BE2C (cell line): ENCODE measurements around the gene MAD2L2.

Experiments used
- DNase-seq: peaks from one replicate; pipeline ENCODE4 v3.0.0-alpha.2; 2020
- H3K27me3 ChIP-seq: fragments of 250-450 bp; sonication (Bioruptor Pico); 2 replicates; pipeline ENCODE4 v1.5.1; 2020; ENCODE audit warnings: mild to moderate bottlenecking
- H3K36me3 ChIP-seq: fragments of 250-450 bp; sonication (Bioruptor Pico); 2 replicates; pipeline ENCODE4 v1.5.1; 2020; ENCODE audit warnings: mild to moderate bottlenecking
- H3K4me1 ChIP-seq: fragments of 250-450 bp; sonication (Bioruptor Pico); 2 replicates; pipeline ENCODE4 v1.5.1; 2020
- H3K4me3 ChIP-seq: 2 replicates; pipeline ENCODE4 v1.5.1; 2011; ENCODE audit warnings: low read depth, low read length
- H3K9me3 ChIP-seq: fragments of 250-450 bp; sonication (Bioruptor Pico); 2 replicates; pipeline ENCODE4 v1.5.1; 2020
- TF ChIP-seq, protein P1 (sequence below): IDR thresholded peaks from 2 replicates; pipeline ENCODE4 v1.5.1; 2012; ENCODE audit warnings: mild to moderate bottlenecking, low read depth, low read length

MAD2L2 gene

DNA sequence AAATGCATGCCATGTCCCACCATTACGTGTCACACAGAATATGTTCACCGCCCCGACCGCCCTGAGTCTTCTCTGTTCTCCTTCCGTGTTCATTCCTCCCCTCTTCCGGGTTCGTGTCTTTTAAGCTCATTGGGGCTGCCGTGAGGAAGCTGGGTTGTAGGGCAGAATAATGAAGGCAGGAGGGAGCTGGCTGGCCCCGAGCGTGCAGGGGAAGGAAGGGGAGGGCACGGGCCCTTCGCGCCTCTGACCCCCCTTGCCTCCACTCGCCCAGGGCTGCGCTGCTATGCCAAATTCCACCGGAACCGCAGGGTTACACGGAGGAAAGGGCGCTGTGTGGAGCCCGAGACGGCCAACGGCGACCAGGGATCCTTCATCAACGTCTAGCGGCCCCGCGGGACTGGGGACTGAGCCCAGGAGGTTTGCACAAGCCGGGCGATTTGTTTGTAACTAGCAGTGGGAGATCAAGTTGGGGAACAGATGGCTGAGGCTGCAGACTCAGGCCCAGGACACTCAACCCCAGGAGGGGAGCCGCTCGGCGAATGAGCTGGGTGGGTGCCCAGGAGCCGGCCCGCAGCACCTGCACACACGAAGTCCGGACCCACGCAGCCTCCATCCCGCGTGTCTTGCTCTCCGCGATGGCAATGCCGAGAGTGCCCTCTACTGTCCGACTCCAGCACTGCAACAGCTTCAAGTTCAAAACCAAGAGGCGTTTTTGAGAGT, 38.5 kb upstream of the MAD2L2 start:
- Histone ChIP-seq H3K4me1 (no peaks in the 10 kb centered on the region), H3K36me3 (no peaks in the 10 kb centered on the region), H3K27me3 (no peaks in the 10 kb centered on the region), H3K4me3 (peak overlapping the region; percentile 45), H3K9me3 (no peaks in the 10 kb centered on the region)
- TF ChIP-seq, protein P1, sequence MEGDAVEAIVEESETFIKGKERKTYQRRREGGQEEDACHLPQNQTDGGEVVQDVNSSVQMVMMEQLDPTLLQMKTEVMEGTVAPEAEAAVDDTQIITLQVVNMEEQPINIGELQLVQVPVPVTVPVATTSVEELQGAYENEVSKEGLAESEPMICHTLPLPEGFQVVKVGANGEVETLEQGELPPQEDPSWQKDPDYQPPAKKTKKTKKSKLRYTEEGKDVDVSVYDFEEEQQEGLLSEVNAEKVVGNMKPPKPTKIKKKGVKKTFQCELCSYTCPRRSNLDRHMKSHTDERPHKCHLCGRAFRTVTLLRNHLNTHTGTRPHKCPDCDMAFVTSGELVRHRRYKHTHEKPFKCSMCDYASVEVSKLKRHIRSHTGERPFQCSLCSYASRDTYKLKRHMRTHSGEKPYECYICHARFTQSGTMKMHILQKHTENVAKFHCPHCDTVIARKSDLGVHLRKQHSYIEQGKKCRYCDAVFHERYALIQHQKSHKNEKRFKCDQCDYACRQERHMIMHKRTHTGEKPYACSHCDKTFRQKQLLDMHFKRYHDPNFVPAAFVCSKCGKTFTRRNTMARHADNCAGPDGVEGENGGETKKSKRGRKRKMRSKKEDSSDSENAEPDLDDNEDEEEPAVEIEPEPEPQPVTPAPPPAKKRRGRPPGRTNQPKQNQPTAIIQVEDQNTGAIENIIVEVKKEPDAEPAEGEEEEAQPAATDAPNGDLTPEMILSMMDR: peak; percentile 85
- peak; percentile 55 for DNase-seq

DNA sequence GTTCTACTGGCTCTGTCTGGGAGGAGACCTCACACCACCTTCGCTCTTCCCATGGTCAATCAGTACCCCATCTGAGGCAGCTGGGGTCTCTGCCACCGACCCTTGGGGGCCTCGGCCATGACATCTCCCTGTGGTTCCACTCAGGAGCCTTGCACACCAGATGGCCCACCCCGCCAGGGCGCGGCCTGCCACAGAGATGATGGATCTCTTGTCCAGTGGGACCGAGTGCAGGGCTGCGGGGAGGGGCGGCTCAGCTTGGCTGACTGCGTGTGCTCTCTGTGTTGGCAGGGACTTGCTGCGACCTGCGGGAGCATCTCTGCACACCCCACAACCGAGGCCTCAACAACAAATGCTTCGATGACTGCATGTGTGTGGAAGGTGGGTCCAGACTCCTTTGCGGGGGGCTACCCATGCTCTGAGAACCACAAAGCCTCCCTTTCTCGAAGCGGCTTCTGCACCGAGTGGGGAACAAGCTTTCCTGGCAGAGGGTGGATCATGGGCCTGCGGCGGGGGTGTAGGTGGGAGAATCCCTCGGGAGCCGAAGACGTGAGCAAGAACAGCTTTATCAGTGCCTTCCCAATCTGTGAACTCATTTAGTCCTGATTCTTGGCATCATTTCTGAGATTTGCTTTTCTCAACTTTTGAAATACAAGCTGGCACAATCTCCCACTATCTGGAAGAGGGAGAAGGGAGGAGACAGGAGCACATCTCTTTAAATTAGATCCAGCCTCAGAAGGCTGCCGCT, 34.1 kb upstream of the MAD2L2 start:
- no peaks in the 10 kb centered on the region for H3K9me3 ChIP-seq
- no peaks in the 10 kb centered on the region for H3K27me3 ChIP-seq
- no peaks in the 10 kb centered on the region for H3K36me3 ChIP-seq
- peak; percentile 31 for DNase-seq
- TF ChIP-seq, protein P1: no peak
- H3K4me1 ChIP-seq: no peaks in the 10 kb centered on the region
- no peak overlapping the region for H3K4me3 ChIP-seq

DNA sequence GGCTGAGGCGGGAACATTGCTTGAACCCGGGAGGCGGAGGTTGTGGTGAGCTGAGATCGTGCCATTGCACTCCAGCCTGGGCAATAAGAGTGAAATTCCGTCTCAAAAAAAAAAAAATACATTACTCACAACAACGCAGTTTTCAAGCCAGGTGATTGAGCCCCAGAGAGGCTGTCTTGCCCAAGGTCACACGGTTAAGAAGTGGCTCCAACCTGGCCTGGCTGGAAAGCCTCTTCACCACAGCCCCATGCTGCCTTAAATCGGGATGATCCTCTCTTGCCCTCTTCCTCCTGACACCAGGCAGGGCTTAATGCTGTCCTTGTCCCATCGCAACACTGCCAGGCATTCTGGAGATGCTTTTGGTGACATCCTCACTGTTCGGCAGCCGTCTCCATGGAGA, 32.1 kb upstream of the MAD2L2 start:
- DNase-seq: no peak
- no peaks in the 10 kb centered on the region for H3K9me3 ChIP-seq

DNA sequence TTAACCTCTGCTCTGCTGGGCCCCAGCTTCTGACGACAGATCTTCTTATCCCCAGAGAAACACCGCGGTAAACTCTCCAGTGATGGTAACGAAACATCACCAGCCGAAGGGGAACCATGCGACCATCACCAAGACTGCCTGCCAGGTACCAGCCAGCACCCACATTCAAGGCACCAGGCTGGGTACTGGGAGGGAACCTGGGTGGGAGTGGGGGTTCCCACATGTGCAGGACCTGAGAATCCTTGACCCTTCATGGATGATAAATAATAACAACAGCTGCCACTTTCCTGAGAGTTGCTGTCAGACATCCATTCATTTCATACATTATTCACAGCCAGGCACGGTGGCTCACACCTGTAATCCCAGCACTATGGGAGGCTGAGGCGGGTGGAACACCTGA, 31.3 kb upstream of the MAD2L2 start:
- H3K27me3 ChIP-seq: no peaks in the 10 kb centered on the region
- TF ChIP-seq, protein P1: no peak
- H3K4me3 ChIP-seq: no peak overlapping the region
- no peaks in the 10 kb centered on the region for H3K36me3 ChIP-seq
- H3K4me1 ChIP-seq: peaks cover 7% of the 10 kb centered on the region; the same call in 1 of the 2 replicates
- no peaks in the 10 kb centered on the region for H3K9me3 ChIP-seq
- no peak for DNase-seq

More for the DNA sequence above, 32.1 kb upstream of the MAD2L2 start:
- no peak overlapping the region for H3K4me3 ChIP-seq
- no peaks in the 10 kb centered on the region for H3K4me1 ChIP-seq
- H3K27me3 ChIP-seq: no peaks in the 10 kb centered on the region
- TF ChIP-seq, protein P1: no peak
- H3K36me3 ChIP-seq: no peaks in the 10 kb centered on the region

DNA sequence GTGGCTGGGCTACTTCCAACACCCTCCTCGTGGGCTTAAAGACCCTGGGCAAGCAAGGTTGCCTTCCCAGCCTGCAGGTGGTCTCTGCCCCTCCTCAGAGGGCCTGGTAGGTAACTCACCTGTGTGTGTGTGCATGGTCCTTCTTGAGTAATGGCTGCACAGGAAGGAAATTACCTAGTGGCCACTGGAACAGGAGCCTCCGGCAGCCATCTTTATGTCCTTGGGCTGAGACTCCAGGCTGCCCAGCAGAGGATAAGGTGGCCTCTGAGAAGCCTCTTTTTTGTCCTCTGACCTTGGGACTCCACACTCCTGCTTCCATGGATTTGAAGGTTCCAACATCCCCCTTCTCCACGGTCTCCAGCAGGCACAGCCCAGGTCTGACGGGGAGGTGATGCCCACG, 30.5 kb upstream of the MAD2L2 start:
- H3K4me3 ChIP-seq: no peak overlapping the region
- H3K27me3 ChIP-seq: no peaks in the 10 kb centered on the region
- DNase-seq: no peak
- H3K9me3 ChIP-seq: no peaks in the 10 kb centered on the region
- H3K36me3 ChIP-seq: no peaks in the 10 kb centered on the region
- peaks cover 10% of the 10 kb centered on the region for H3K4me1 ChIP-seq
- TF ChIP-seq, protein P1: no peak
